Adrenal gland (tissue), 12 donors: ENCODE measurements around the gene AJUBA. TPM values are rescaled to one million over a fixed set of nuclear protein-coding genes. Genes with fewer than 3 reads are reported as not detected.
"Not testable (repeated sequence)": the region's sequence is repeated elsewhere in the genome, so short reads cannot be mapped to it uniquely, and the experiment has no call there.

ENCODE experiments used
- DNase-seq, 7 donors: peaks; one replicate each; pipeline ENCODE4 v3.0.0-alpha.2; 2019 to 2020
- H3K27ac ChIP-seq, 5 donors: fragments of 200-600 bp; sonication (generic) in 4 of 5; 1 replicate in 3 of 5; 2 replicates in 2 of 5; pipeline versions ENCODE4 v1.5.1 to v1.8.0; 2016 to 2020; ENCODE audit warnings: mild to moderate bottlenecking in 1 of 5
- H3K27me3 ChIP-seq: fragments of 200-600 bp; 2 replicates; pipeline ENCODE4 v1.8.0; 2021
- H3K36me3 ChIP-seq, 2 donors: fragments of 200-600 bp; replicated peaks in 1 of 2; 1 replicate in 1 of 2; 2 replicates in 1 of 2; pipeline versions ENCODE4 v1.5.1 to v1.8.0; 2018 to 2022
- H3K4me1 ChIP-seq, 2 donors: fragments of 200-600 bp; replicated peaks in 1 of 2; 1 replicate in 1 of 2; 2 replicates in 1 of 2; pipeline versions ENCODE4 v1.5.1 to v1.8.0; 2018 to 2021
- H3K4me3 ChIP-seq, 4 donors: fragments of 200-600 bp; sonication (generic) in 3 of 4; one replicate each; pipeline ENCODE4 v1.5.1; 2016 to 2018
- H3K9me3 ChIP-seq, 3 donors: fragments of 200-600 bp; sonication (generic) in 1 of 3; replicated peaks in 1 of 3; 1 replicate in 2 of 3; 2 replicates in 1 of 3; pipeline versions ENCODE4 v1.5.1 to v1.8.0; 2016 to 2021
- CTCF ChIP-seq, 6 experiments: fragments of 450-650 bp in 4 of 6; fragments of 200-600 bp in 2 of 6; sonication (generic) in 1 of 6; IDR thresholded peaks; 1 replicate in 5 of 6; 2 replicates in 1 of 6; pipeline versions ENCODE4 v1.5.1 to v1.8.0; 2016 to 2021; ENCODE audit warnings: antibody characterized with exemption in 6 of 6, mild to moderate bottlenecking in 2 of 6, moderate library complexity in 1 of 6
- POLR2A ChIP-seq, 2 donors: fragments of 450-650 bp; IDR thresholded peaks; one replicate each; pipeline ENCODE4 v1.6.1; 2017; ENCODE audit warnings: antibody characterized with exemption in 2 of 2, mild to moderate bottlenecking in 2 of 2, moderate library complexity in 1 of 2
- WGBS, 4 donors: extraction: QIAGEN DNeasy Blood & Tissue Kit in 2 of 4; methylation state at CpG; one replicate each; pipeline versions ENCODE4 v1.1.5 to v1.1.7; 2013 to 2017; 5-methylcytosine and 5-hydroxymethylcytosine counted together
- intact Hi-C, 2 donors: fragments of 100-400 bp; cut with DNase I; formaldehyde crosslinking; loops; one replicate each; pipeline versions ENCODE4 v1.14.1 to v1.15.0; 2022 to 2023
- polyA plus RNA-seq, 3 donors: library from polyadenylated mRNA; stranded (reverse); fragments of 200-250 nt in 2 of 3; fragments of 350-450 nt in 1 of 3; fragmentation: Illumina TruSeq in 1 of 3; extraction: RNeasy Lipid Tissue Mini Kit (QIAGEN cat#74804) in 1 of 3; gene quantifications; one replicate each; pipeline ENCODE4 v1.2.3, GENCODE V29; 2013 to 2014
- total RNA-seq, 9 donors: library from RNA; depleted of rRNA in 4 of 9; stranded (reverse); fragments of >200 nt in 4 of 9; fragments of 120-200 nt in 1 of 9; fragmentation: NEBNext Ultra II Directional in 1 of 9; extraction: Animal tissue kit (Norgen Biotek cat#: 25700) in 1 of 9; gene quantifications; one replicate each; pipeline versions ENCODE4 v1.1.0 to v1.2.4, GENCODE V29; 2013 to 2023
- donor health status: healthy with polysubstance abuse.
- donor health status: Bipolar disorder and iron deficiency.
- donor health status: DM: yes; HTN: yes; CAD: no.
- donor health status: DM: no; HTN: no; CAD: no.
- donor health status: DM: no; HTN: no; CAD: no.
- donor health status: DM: yes; HTN: yes; CAD: no.

The AJUBA gene
- total and polyA plus RNA-seq, 12 donors, result 1.4 to 12.6 (median 4.5) TPM

GRCh38 chr14:22962061-22962676 is 20.2 kb downstream of the AJUBA start:
- WGBS, 4 donors, result 82 to 88% (median 86%) methylated on average over 6 of the region's 6 CpGs
- intact Hi-C loops, result no loop called here
- no peak for TF ChIP-seq POLR2A (IDR thresholded peaks at IDR 0.05)
- no peak for TF ChIP-seq CTCF (IDR thresholded peaks at IDR 0.05)
- no peak for DNase-seq
- no peaks in the 10 kb centered on the region for H3K9me3 ChIP-seq
- H3K4me3 ChIP-seq, result no peak overlapping the region
- no peaks in the 10 kb centered on the region for H3K27me3 ChIP-seq
- H3K27ac ChIP-seq, result no peak overlapping the region
- no peaks in the 10 kb centered on the region for H3K36me3 ChIP-seq
- peaks cover 0 to 4% of the 10 kb centered on the region in 2 donors for H3K4me1 ChIP-seq

DNA sequence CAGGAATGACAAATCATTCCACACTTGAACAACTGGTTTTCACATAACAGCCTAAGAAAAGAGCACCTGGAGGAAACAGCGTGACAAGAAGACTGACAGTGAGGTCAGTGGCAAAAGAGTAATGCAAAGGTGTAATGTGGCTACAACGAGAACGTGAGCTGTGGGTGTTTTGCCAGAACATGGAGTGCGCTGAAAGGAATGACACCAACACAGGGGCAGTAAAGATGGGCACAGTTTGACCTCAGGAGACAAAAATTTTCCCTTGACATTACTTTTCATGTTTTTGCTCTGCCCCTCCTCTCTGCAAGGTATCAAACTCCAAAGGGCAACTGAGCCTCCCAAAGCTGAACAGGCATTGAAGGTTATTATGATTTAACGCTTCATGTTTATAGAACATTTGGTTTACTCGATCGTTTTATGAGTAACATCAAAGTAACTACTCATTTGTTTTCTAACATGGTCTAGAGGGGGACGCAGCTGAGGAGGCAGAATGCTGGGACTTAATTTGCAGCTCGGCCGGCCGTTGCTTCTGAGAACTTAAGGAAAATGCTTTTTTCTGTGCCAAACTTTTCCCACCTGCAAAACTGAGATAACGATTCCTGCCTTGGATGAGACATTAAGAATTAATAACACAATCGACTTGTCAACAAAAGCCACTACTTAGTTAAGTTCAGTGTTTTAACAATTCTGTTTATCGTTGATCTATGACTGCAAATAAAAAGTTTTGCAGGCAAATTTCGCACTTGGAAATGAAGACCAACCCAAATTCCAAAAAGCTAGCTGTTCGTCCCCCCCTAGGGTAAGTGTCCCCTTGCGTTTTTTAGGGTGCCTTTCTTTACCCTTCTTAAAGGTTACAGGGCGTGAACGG is 26.4 kb downstream of the AJUBA start:
- intact Hi-C loops, result no loop called here
- H3K27me3 ChIP-seq, result no peaks in the 10 kb centered on the region
- no peak for DNase-seq
- peaks cover 0 to 11% of the 10 kb centered on the region in 2 donors for H3K4me1 ChIP-seq
- TF ChIP-seq POLR2A (IDR thresholded peaks at IDR 0.05) (no peak), CTCF (IDR thresholded peaks at IDR 0.05) (no peak)
- peaks cover 0 to 8% of the 10 kb centered on the region in 2 donors for H3K36me3 ChIP-seq
- peak overlapping the region in 3 of 4 donors; percentile 41 to 69 (median 67) for H3K4me3 ChIP-seq
- H3K27ac ChIP-seq, result peak overlapping the region; percentile 89 to 98 (median 95)
- H3K9me3 ChIP-seq, result no peaks in the 10 kb centered on the region
- WGBS, 4 donors, result 19 to 24% (median 23%) methylated on average over 19 of the region's 19 CpGs

- DNase-seq, result no peak
- 91 to 100% (median 97%) methylated on average over 1 of the region's 1 CpG for WGBS, 4 donors
- H3K9me3 ChIP-seq, result no peaks in the 10 kb centered on the region
- H3K27me3 ChIP-seq, result no peaks in the 10 kb centered on the region
- intact Hi-C loops, result no loop called here
- no peak overlapping the region for H3K27ac ChIP-seq
- H3K4me3 ChIP-seq, result no peak overlapping the region
- H3K36me3 ChIP-seq, result peaks cover 0 to 22% of the 10 kb centered on the region in 2 donors
- H3K4me1 ChIP-seq, result peaks cover 0 to 11% of the 10 kb centered on the region in 2 donors
- no peak for TF ChIP-seq POLR2A (IDR thresholded peaks at IDR 0.05)
- no peak for TF ChIP-seq CTCF (IDR thresholded peaks at IDR 0.05)
Measured at GRCh38 chr14:22952418-22952817, 29.9 kb downstream of the AJUBA start.

DNA sequence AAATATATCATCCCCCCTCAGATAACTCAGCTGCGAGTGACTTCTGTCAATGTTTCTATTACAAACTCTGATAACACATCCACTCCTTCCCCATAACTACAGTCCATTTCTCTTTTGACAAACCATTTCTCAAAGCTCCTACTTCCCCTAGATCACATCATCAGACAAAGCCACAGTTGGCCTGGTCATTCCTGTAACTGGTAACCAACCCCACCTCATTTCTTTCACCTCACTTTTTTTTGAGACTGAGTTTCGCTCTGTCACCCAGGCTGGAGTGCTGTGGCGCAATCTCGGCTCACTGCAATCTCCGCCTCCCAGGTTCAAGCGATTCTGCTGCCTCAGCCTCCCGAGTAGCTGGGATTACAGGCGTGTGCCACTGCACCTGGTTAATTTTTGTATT is 30.6 kb downstream of the AJUBA start:
- intact Hi-C loops, H3K27ac ChIP-seq, DNase-seq, H3K27me3 ChIP-seq, H3K4me3 ChIP-seq, H3K9me3 ChIP-seq: not testable (repeated sequence)
- WGBS, 4 donors, result 80 to 91% (median 88%) methylated on average over 8 of the region's 8 CpGs
- peaks cover 0 to 28% of the 10 kb centered on the region in 2 donors for H3K36me3 ChIP-seq
- H3K4me1 ChIP-seq, result peaks cover 0 to 11% of the 10 kb centered on the region in 2 donors
